ENCODE measurements around the gene PPIL1.
A peak's percentile ranks its signal among the peaks of the same experiment; 100 is the strongest.
"Not testable (repeated sequence)": the region's sequence is repeated elsewhere in the genome, so short reads cannot be mapped to it uniquely, and the experiment has no call there.

PPIL1 gene

GRCh38 chr6:36874443-36875249 is at the start of gene PPIL1:
Gene PPIL1 (minus strand): TSS chr6:36874803. CDS start chr6:36874772, 31 bp downstream.
- DNase-seq (ENCODE audit: low spot score), result peak; percentile 92

- no peak for DNase-seq (ENCODE audit: low spot score)
These were observed 49.5 kb upstream of the PPIL1 start for GRCh38 chr6:36924131-36924530.

- DNase-seq (ENCODE audit: low spot score), result no peak
These were observed 45.9 kb upstream of the PPIL1 start for GRCh38 chr6:36920546-36920945.

DNA sequence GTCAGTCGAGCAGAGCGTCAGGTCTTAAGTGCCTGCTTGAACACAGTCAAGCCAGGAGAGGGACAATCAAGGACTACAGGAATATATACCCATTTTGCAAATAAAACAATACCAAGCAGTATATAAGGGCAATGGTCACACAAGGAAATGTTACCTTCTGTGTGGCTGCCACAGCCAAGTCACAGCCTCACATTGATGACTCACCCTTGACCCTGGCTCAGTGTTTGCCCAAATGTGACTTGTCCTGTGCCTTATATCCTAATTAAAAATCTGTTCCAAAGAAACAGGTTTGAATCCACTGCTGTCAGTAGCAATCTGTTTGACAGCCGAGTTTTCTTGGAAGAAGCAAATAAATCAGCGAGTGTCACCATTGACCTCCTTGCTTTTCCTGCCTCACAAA is 45.4 kb upstream of the PPIL1 start:
- DNase-seq (ENCODE audit: low spot score), result no peak

DNA sequence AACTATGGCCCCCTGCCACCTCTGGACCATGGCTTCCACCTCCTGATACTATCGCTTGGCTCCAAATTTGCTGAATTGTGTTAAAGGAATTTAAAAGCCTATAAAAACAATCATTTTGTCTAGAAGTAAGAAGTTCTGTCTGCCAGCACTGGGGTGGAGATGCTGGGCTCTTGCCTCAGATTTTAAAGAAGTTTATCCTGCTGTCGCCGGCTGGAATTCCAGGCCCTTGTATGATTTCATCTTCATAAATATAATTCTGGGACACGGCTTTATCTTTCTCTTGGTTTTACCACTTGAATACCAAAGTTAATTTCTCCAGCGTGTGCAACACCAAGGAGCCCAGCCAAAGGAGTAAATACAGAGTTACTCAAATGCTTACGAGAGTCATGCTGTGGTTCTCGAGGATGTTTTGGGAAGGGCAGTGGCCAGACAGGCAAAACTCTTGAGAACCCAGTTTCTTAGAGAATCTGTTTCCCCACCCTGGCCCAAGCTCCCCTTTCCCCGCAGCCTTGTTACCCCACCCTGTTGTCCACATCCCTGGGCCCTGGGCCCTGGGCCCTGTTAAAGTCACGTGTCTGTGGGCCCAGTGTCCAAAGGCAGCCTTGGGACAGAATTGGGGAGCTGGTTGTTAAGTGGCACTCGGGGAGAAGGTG is 43.1 kb upstream of the PPIL1 start:
- DNase-seq (ENCODE audit: low spot score), result no peak

GRCh38 chr6:36916126-36916525 is 41.5 kb upstream of the PPIL1 start:
- no peak for DNase-seq (ENCODE audit: low spot score)

DNA sequence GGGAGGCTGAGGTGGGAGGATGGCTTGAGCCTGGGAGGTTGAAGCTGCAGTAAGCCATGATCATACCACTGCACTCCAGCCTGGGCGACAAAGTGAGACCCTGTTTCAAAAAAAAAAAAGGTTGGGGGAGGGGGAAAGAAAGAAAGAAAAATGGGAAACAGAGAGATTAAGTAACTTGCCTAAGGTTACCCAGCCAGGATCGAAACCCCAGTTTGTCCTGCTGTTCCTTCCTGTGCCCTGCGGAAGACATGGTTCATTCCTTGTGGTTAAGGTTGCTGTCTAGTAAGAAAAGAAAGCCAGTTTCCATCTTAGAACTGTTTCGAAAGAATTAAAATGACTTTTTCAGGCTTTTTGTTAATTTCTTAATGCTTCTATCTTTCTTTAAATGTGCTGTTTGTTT is 41.0 kb upstream of the PPIL1 start:
- no peak for DNase-seq (ENCODE audit: low spot score)

DNA sequence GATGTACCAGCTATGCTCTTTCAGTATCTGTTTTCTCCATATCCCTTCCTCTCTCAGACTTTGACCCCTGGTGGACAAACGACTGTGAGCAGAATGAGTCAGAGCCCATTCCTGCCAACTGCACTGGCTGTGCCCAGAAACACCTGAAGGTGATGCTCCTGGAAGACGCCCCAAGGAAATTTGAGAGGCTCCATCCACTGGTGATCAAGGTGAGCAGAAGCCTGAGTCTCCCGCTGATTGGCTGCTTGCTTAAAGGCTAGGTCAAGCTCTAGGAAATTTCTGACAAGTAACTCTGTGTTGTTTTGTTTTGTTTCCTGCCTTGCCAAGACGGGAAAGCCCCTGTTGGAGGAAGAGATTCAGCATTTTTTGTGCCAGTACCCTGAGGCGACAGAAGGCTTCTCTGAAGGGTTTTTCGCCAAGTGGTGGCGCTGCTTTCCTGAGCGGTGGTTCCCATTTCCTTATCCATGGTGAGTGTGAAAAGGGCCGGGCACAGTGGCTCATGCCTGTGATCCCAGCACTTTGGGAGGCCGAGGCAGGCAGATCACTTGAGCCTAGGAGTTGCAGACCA is 39.7 kb upstream of the PPIL1 start:
- peak; percentile 41 for DNase-seq (ENCODE audit: low spot score)

DNA sequence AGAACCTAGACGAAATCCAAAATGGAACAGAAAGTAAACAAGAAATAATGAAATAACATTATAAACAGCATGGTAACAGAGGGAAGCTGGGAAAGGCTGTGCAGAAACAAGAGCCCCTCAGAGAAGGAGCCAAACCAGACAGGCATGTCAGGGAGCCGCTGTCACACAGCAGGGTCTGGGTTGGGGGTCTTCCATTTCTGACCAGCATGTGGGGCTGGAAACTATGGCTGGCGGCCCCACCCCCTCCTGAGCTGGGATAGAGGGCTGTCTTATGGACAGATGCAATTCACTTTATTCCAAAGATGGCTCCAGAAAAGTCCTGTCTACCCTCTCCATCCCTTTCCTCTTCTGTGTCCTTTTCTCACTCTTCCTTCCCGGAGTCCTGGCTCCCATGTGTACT is 38.5 kb upstream of the PPIL1 start:
- no peak for DNase-seq (ENCODE audit: low spot score)

DNA sequence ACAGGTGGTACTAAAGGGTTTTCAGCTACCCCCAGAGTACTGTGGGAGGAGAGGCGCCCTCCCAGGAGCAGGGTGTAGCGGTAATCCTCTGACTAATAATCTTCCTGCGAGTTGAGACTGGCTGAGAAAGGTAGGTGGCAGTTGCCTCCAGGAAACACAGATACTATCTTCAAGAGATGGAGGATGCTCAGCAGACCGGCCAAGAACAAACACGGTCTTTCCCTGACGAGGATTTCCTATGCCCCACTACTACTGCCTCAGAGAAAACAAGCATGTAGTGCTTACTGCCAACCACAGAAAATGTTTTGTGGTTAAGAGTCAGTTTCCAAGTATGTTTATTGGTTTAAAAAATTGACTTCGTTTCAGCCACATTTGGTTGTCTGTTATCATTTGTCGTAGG is 38.0 kb upstream of the PPIL1 start:
- no peak for DNase-seq (ENCODE audit: low spot score)

DNA sequence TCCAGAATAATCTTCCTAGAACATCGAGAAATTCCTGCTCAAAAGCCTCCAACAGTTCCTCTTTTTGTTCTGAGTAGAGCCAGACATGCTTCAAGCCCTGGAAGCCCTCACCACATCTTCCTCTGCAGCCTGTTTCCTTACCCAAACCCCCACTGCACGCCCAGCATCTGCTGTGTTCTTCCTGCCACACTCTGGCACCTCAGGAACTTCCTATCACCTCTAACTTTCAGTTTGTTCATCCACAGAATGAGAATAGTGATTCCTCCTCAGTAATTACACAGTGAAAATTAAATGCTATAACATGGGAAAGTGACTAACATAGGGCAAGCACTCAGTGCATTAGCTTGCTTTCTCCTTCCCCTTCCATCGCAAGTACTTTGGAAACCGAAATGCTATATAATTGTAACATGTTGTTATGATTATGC is 37.4 kb upstream of the PPIL1 start:
- DNase-seq (ENCODE audit: low spot score), result no peak

DNA sequence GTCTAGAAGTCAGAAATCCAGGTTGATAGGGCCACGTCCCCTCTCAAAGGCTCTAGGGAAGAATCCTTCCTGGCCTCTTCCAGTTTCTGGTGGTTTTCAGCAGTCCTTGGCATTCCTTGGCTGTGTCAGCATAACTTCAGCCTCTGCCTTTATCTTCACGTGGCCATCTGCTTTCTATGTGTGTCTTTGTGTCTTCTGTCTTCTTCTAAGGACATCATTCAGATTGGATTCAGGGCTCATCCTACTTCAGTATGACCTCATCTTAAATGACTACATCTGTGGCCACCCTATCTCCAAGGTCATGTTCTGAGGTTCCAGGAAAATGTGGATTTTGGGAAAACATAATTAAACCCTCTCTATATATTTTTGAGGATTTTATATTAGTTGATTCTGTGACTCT is 34.1 kb upstream of the PPIL1 start:
- no peak for DNase-seq (ENCODE audit: low spot score)

DNA sequence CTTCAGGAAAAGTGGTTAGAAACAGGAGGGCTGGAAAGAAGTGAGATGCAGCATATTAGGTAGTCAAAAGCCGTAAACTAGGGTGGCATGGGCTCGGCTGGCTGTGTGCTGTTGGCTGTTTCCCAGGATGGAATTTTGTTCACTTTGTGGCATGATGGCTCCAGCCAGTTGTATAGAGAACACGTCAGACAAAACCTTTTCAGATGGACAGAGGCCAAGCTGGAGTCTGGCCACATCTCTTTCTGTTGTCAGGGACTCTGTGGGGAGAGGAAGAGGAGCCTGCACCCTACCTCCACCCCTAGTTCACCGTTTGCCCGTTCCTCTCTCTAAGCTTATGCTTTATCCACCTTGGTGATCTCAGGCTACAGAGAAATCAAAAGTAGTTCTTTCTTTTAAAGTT is 33.2 kb upstream of the PPIL1 start:
- DNase-seq (ENCODE audit: low spot score), result no peak

- DNase-seq (ENCODE audit: low spot score), result no peak
These were observed 32.1 kb upstream of the PPIL1 start for GRCh38 chr6:36906539-36907325.

DNA sequence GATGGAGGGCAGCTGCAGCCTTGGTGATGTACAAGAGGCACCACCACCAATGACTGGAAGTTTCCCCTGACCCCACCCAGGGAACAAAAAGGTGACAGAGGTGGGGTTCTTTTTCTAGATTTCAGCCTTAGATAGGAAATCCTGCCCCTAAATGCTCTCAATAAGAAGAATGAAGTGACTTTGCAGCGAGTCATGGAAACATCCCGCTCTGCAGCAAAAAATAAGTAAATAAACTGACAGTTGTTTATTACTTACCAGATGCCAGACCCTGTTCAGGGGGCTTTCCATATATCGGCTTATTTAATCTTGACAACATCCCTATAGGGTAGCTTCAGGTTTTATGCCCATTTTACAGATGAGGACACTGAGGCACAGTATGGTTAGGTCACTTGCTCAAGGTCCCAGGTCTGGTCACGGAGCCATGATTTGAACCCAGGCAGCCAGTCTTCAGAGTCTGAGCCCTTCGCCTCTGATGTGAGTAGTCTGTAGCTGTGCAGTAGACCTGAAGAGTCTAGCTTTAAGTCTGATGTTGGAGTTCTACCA is 30.3 kb upstream of the PPIL1 start:
- no peak for DNase-seq (ENCODE audit: low spot score)

DNA sequence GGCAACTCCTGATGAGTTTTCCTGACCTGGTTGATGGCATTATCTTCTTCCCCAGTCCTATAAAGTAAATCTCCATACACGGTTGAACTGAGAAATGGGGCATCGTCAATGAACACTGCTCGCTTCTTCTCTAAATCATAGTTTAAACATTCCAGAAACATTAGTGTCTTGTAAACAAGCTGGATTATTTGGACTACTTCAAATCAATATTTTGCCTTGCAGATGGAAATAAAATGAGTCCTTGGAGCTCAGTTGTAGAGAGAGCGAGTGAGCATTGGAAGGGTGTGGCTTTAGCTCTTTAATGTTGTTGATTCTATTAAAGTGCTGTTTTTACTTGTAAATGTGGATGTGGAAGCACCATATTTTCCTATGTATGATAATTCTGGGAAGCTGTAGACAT is 29.5 kb upstream of the PPIL1 start:
- no peak for DNase-seq (ENCODE audit: low spot score)

DNA sequence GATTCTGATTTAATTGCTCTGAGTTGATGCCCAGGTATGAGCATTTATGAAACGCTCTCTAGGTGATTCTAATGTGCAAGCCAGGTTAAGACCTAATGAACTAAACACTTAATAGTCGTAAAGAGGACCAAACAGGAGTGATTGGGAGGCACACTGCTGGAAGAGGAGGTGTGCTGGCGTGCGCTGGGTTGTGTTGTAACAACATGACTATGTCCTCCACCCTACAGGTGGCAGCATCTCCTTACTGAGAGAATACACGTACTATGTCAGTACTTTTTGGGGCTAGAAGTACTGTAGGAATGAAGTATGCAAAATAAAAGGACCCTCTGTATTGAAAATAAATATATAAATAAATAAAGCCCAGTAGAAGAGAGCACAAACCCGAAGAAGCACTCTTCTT is 23.0 kb upstream of the PPIL1 start:
- peak; percentile 22 for DNase-seq (ENCODE audit: low spot score)

DNA sequence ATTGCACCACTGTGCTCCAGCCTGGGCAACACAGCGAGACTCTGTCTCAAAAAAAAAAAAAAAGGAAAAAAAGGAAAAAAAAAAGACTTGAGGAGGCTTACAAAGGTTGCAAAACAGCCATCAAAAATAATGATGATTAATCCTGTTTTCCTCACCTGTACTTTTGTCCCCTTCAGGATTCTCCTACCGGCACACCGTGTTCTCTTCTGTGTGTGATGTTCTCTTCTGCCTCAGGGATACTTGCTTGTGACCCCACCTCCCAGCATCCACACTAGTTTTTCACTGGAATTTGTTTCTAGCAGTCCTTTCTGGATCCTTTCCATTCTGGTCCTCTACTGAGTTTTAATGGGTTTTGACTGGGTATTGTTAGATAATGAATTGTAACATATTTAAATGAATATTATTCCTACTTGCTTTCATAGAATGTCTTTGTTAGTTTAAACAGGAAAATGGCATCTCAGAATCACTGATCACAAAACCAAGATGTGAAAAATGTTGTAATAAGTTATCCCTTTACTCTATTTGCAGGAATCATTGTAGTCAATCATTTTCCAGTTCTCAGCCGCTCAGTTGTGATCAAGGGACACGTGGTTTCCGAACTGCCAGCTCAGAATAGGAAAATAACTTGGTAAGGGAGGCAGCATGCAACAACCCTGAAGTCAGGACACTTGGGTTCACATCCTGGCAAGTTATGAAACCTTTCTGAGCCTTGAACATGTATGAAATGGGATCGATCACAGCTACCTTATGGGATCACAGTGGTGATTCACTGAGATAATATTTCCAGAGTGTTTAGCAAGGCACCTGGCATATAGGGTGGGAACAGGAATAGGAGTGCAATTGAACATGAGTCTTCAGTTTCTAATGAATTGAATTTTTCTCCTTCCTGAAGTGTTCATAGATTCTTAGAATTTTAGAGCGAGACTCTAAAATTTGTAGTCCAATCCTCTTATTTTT is 19.7 kb upstream of the PPIL1 start:
- DNase-seq (ENCODE audit: low spot score), result no peak

- DNase-seq (ENCODE audit: low spot score), result not testable (repeated sequence)
These were observed 16.6 kb upstream of the PPIL1 start for GRCh38 chr6:36891153-36891552.

DNA sequence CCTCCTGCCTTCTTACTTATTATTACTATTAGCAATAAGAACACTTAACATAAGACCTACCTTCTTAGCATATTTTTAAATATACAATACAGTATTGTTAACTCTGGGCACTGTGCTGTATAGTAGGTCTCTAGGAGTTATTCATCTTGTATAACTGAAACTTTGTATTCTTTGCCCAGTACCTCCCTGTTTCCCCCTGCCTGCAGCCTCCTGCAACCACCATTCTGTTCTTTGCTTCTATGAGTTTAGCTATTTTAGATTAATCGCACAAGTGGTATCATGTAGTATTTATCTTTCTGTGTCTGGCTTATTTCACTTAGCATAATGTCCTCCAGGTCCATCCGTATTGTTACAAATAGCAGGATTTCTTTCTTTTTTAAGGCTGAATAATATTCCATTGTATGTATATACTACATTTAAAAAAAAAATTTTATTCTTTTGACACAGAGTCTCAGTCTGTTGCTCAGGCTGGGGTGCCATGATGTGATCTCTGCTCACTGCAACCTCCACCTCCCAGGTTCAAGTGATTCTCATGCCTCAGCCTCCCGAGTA is 15.6 kb upstream of the PPIL1 start:
- no peak for DNase-seq (ENCODE audit: low spot score)

Data from RKO (cell line).